ENCODE data around the gene FBXO45.

DNA sequence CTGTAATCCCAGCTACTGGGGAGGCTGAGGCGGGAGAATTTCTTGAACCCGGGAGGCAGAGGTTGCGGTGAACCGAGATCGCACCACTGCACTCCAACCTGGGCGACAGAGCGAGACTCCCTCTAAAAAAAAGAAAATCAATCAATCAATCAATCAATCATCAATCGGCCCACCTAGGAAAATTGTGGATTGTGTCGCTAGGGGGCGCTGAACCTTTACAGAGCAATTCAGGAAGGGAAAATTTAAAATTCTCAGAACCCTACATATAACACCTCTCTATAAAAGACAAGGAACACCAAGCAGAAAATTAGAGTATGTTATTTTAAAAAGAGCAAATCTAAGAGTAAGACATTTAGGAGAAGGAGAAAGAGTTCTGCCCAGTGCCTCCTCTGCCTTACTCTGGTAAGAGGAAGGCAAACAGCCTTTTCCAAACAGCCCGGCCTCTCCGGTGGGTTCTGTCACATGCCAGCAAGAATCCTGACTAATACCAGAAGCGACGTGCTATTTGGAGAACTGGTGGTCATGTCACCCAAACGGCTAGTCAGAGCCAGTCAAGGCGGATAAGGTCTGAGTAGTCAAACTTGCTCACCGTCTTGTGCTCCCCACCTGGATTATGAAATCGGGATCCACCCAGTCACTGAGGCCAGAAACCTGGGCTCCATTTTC, 31.0 kb upstream of the FBXO45 start:
- no peak for TF ChIP-seq EZH2 (IDR thresholded peaks at IDR 0.05)
- TF ChIP-seq YY1 (IDR thresholded peaks at IDR 0.05; ENCODE audit: extremely low read depth, insufficient replicate concordance, low read depth, low read length) = no peak
- no peak for TF ChIP-seq ZNF274 (IDR thresholded peaks at IDR 0.05; ENCODE audit: low read depth, low read length)
- TF ChIP-seq, protein P1, sequence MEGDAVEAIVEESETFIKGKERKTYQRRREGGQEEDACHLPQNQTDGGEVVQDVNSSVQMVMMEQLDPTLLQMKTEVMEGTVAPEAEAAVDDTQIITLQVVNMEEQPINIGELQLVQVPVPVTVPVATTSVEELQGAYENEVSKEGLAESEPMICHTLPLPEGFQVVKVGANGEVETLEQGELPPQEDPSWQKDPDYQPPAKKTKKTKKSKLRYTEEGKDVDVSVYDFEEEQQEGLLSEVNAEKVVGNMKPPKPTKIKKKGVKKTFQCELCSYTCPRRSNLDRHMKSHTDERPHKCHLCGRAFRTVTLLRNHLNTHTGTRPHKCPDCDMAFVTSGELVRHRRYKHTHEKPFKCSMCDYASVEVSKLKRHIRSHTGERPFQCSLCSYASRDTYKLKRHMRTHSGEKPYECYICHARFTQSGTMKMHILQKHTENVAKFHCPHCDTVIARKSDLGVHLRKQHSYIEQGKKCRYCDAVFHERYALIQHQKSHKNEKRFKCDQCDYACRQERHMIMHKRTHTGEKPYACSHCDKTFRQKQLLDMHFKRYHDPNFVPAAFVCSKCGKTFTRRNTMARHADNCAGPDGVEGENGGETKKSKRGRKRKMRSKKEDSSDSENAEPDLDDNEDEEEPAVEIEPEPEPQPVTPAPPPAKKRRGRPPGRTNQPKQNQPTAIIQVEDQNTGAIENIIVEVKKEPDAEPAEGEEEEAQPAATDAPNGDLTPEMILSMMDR (IDR thresholded peaks at IDR 0.05 in 2 of 3, conservative IDR thresholded peaks at IDR 0.05 in 1 of 3; ENCODE audit: borderline replicate concordance in 1 of 3, insufficient read depth in 1 of 3, low read depth in 2 of 3, low read length in 2 of 3) = peak; percentile 42 to 73 (median 61); a peak in 5 of 6 replicates
- TF ChIP-seq, protein P2, sequence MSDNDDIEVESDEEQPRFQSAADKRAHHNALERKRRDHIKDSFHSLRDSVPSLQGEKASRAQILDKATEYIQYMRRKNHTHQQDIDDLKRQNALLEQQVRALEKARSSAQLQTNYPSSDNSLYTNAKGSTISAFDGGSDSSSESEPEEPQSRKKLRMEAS (IDR thresholded peaks at IDR 0.05) = no peak
- no peak for TF ChIP-seq ZFX (IDR thresholded peaks at IDR 0.05)
- no peak for TF ChIP-seq POLR2A (IDR thresholded peaks at IDR 0.05; ENCODE audit: borderline replicate concordance, extremely low read depth, insufficient read depth, insufficient read length)
- no peak for TF ChIP-seq POLR2AphosphoS5 (IDR thresholded peaks at IDR 0.05; ENCODE audit: low read depth, low read length)
- TF ChIP-seq EZH2phosphoT487 (IDR thresholded peaks at IDR 0.05; ENCODE audit: borderline replicate concordance) = no peak
- TF ChIP-seq CEBPB (IDR thresholded peaks at IDR 0.05; ENCODE audit: low read depth) = no peak
- TF ChIP-seq, protein P3, sequence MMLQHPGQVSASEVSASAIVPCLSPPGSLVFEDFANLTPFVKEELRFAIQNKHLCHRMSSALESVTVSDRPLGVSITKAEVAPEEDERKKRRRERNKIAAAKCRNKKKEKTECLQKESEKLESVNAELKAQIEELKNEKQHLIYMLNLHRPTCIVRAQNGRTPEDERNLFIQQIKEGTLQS (IDR thresholded peaks at IDR 0.05) = no peak
- peak; percentile 59 for TF ChIP-seq RAD21 (IDR thresholded peaks at IDR 0.05; ENCODE audit: low read depth)
- no peak for TF ChIP-seq SIN3A (IDR thresholded peaks at IDR 0.05; ENCODE audit: low read depth)
- TF ChIP-seq SRF (IDR thresholded peaks at IDR 0.05; ENCODE audit: low read depth) = no peak

Data from HCT116 (cell line).